ENCODE results near the gene ERCC6L2.

Gene ERCC6L2

GRCh38 chr9:95942016-95942415 is 66.5 kb downstream of the ERCC6L2 start:
- no peak for DNase-seq
- no peak for TF ChIP-seq CTCF (IDR thresholded peaks at IDR 0.05; ENCODE audit: low read depth, low read length, missing control alignments)
- peaks cover 2% of the 10 kb centered on the region for H3K36me3 ChIP-seq (replicated peaks)
- H3K4me3 ChIP-seq (ENCODE audit: low read depth, low read length): no peak overlapping the region
- no peak overlapping the region for H3K27ac ChIP-seq
- in situ Hi-C loops (cut with HindIII; ENCODE audit: low pct_ligation_motif_present, low sequenced_read_pairs): no loop called here
- no peaks in the 10 kb centered on the region for H3K27me3 ChIP-seq (replicated peaks)

- no peak for TF ChIP-seq CTCF (IDR thresholded peaks at IDR 0.05; ENCODE audit: low read depth, low read length, missing control alignments)
- Histone ChIP-seq H3K27me3 (replicated peaks) (no peaks in the 10 kb centered on the region), H3K27ac (no peak overlapping the region), H3K4me3 (ENCODE audit: low read depth, low read length) (no peak overlapping the region), H3K36me3 (replicated peaks) (peaks cover 6% of the 10 kb centered on the region)
- DNase-seq: no peak
- in situ Hi-C loops (cut with HindIII; ENCODE audit: low pct_ligation_motif_present, low sequenced_read_pairs): no loop called here
Observed at GRCh38 chr9:95947118-95947517, 71.6 kb downstream of the ERCC6L2 start.

GRCh38 chr9:95952471-95952870 is 77.0 kb downstream of the ERCC6L2 start:
- DNase-seq: no peak

GRCh38 chr9:95953986-95954385 is 78.5 kb downstream of the ERCC6L2 start:
- Histone ChIP-seq H3K36me3 (replicated peaks) (peaks cover 4% of the 10 kb centered on the region), H3K27ac (no peak overlapping the region), H3K27me3 (replicated peaks) (no peaks in the 10 kb centered on the region), H3K4me3 (ENCODE audit: low read depth, low read length) (no peak overlapping the region)
- DNase-seq: no peak
- in situ Hi-C loops (cut with HindIII; ENCODE audit: low pct_ligation_motif_present, low sequenced_read_pairs): no loop called here
- TF ChIP-seq CTCF (IDR thresholded peaks at IDR 0.05; ENCODE audit: low read depth, low read length, missing control alignments): no peak

More at GRCh38 chr9:95952471-95952870, 77.0 kb downstream of the ERCC6L2 start:
- Histone ChIP-seq H3K4me3 (ENCODE audit: low read depth, low read length) (no peak overlapping the region), H3K27me3 (replicated peaks) (no peaks in the 10 kb centered on the region), H3K36me3 (replicated peaks) (peaks cover 6% of the 10 kb centered on the region), H3K27ac (no peak overlapping the region)
- TF ChIP-seq CTCF (IDR thresholded peaks at IDR 0.05; ENCODE audit: low read depth, low read length, missing control alignments): no peak
- in situ Hi-C loops (cut with HindIII; ENCODE audit: low pct_ligation_motif_present, low sequenced_read_pairs): no loop called here

GRCh38 chr9:95954940-95955339 is 79.4 kb downstream of the ERCC6L2 start:
- DNase-seq: no peak
- Histone ChIP-seq H3K27ac (no peak overlapping the region), H3K4me3 (ENCODE audit: low read depth, low read length) (no peak overlapping the region), H3K27me3 (replicated peaks) (no peaks in the 10 kb centered on the region), H3K36me3 (replicated peaks) (peaks cover 4% of the 10 kb centered on the region)
- in situ Hi-C loops (cut with HindIII; ENCODE audit: low pct_ligation_motif_present, low sequenced_read_pairs): no loop called here
- no peak for TF ChIP-seq CTCF (IDR thresholded peaks at IDR 0.05; ENCODE audit: low read depth, low read length, missing control alignments)

GRCh38 chr9:95962936-95963335 is 87.4 kb downstream of the ERCC6L2 start:
- Histone ChIP-seq H3K27ac (no peak overlapping the region), H3K4me3 (ENCODE audit: low read depth, low read length) (no peak overlapping the region), H3K27me3 (replicated peaks) (no peaks in the 10 kb centered on the region), H3K36me3 (replicated peaks) (no peaks in the 10 kb centered on the region)
- no peak for DNase-seq
- no peak for TF ChIP-seq CTCF (IDR thresholded peaks at IDR 0.05; ENCODE audit: low read depth, low read length, missing control alignments)
- in situ Hi-C loops (cut with HindIII; ENCODE audit: low pct_ligation_motif_present, low sequenced_read_pairs): no loop called here

All from brain microvascular endothelial cell (primary cell).